HEK293 (cell line): Measurements from ENCODE around the gene TYW5.

Experiments
- CTCF ChIP-seq: fragments of 450-650 bp; formaldehyde crosslinking; IDR thresholded peaks from 2 replicates; pipeline ENCODE4 v1.5.1; 2016; ENCODE audit warnings: missing biosample characterization, missing genetic modification characterization
- REPIN1 ChIP-seq: fragments of 450-650 bp; formaldehyde crosslinking; IDR thresholded peaks from 2 replicates; pipeline ENCODE4 v1.5.1; 2017; ENCODE audit warnings: missing biosample characterization, missing genetic modification characterization, low read depth
- TCF7L2 ChIP-seq: IDR thresholded peaks from 2 replicates; pipeline ENCODE4 v1.6.1; 2011; ENCODE audit warnings: low read depth, mild to moderate bottlenecking, inconsistent platforms, low read length, moderate library complexity, borderline replicate concordance
- ZBTB11 ChIP-seq: fragments of 450-650 bp; formaldehyde crosslinking; conservative IDR thresholded peaks from 2 replicates; pipeline ENCODE4 v1.5.1; 2016; ENCODE audit warnings: low read depth, missing biosample characterization, missing genetic modification characterization
- ZBTB8A ChIP-seq: fragments of 450-650 bp; formaldehyde crosslinking; IDR thresholded peaks from 2 replicates; pipeline ENCODE4 v1.5.1; 2016; ENCODE audit warnings: missing biosample characterization, missing genetic modification characterization
- ZNF138 ChIP-seq: fragments of 450-650 bp; formaldehyde crosslinking; IDR thresholded peaks from 2 replicates; pipeline ENCODE4 v1.5.1; 2016; ENCODE audit warnings: missing biosample characterization, missing genetic modification characterization, borderline replicate concordance
- ZNF654 ChIP-seq: fragments of 450-650 bp; formaldehyde crosslinking; IDR thresholded peaks from 2 replicates; pipeline ENCODE4 v1.5.1; 2016; ENCODE audit warnings: low read depth, missing biosample characterization, missing genetic modification characterization
- ZNF777 ChIP-seq: fragments of 450-650 bp; formaldehyde crosslinking; IDR thresholded peaks from 2 replicates; pipeline ENCODE4 v1.5.1; 2017; ENCODE audit warnings: missing biosample characterization, missing genetic modification characterization, borderline replicate concordance

GRCh38 chr2:199932312-199932855, 22.9 kb downstream of the TYW5 start:
- TF ChIP-seq CTCF (tag by site-specific recombination) (no peak), REPIN1 (tag by site-specific recombination) (no peak), ZBTB11 (tag by site-specific recombination) (no peak), TCF7L2 (no peak), ZNF777 (no peak), ZNF138 (no peak), ZNF654 (tag by site-specific recombination) (no peak), ZBTB8A (tag by site-specific recombination) (no peak)
